PC-9 (cell line): ENCODE data around the gene MAP3K5.

Experiments
- EZH2 ChIP-seq: fragments of 200-600 bp; sonication (generic); IDR thresholded peaks from 2 replicates; pipeline ENCODE4 v1.8.0; 2017; ENCODE audit warnings: antibody characterized with exemption, low read depth
- TF ChIP-seq, protein P1 (sequence below): fragments of 200-600 bp; sonication (generic); conservative IDR thresholded peaks from 2 replicates; pipeline ENCODE4 v1.6.1; 2017; ENCODE audit warnings: mixed run types, antibody characterized with exemption, mild to moderate bottlenecking, moderate library complexity

DNA sequence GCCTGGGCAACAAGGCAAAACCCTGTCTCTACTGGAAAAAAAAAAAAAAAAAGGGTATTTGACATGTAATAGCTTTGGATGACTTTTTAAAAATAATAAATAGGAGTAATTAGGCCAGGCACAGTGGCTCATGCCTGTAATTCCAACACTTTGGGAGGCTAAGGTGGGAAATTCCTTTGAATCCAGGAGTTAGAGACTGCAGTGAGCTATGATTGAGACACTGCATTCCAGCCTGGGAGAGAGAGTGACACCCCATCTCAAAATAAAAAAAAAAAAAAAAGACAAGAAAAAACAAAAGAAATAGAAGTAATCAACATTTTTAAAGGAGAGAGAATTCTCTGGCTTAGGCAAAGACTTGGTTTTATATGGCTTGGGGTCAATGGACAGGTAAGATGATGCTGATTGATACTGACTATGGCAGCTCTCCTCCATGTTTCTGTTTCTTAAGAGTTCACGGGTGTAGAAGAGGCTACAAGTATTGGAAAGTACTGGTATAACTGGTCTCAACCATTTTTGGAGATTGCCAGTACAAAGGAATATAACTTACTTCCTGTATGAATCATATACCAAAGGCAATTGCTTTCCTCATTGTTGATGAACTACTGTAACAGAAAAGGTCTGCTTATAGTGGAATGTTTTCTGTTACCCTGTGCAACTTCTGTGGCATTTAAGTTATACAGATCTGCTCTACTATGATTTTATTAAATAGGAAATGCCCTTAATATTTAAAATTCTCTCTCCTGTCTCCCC, 10.1 kb downstream of the MAP3K5 start:
- TF ChIP-seq EZH2: no peak
- TF ChIP-seq, protein P1, sequence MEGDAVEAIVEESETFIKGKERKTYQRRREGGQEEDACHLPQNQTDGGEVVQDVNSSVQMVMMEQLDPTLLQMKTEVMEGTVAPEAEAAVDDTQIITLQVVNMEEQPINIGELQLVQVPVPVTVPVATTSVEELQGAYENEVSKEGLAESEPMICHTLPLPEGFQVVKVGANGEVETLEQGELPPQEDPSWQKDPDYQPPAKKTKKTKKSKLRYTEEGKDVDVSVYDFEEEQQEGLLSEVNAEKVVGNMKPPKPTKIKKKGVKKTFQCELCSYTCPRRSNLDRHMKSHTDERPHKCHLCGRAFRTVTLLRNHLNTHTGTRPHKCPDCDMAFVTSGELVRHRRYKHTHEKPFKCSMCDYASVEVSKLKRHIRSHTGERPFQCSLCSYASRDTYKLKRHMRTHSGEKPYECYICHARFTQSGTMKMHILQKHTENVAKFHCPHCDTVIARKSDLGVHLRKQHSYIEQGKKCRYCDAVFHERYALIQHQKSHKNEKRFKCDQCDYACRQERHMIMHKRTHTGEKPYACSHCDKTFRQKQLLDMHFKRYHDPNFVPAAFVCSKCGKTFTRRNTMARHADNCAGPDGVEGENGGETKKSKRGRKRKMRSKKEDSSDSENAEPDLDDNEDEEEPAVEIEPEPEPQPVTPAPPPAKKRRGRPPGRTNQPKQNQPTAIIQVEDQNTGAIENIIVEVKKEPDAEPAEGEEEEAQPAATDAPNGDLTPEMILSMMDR: no peak
